Heart left ventricle (tissue), 16 donors: ENCODE results near the gene LSM14A. TPM values are rescaled to one million over a fixed set of nuclear protein-coding genes. Genes with fewer than 3 reads are reported as not detected.

Experiments
- ATAC-seq, 4 donors: fragments of 200-7000 bp; cut with Tn5 transposase; one replicate each; pipeline ENCODE4 v1.9.1; 2020 to 2022; ENCODE audit warnings: moderate library complexity in 4 of 4, mild to moderate bottlenecking in 3 of 4, moderate number of reproducible peaks in 1 of 4
- DNase-seq, 5 donors: peaks; one replicate each; pipeline ENCODE4 v3.0.0-alpha.2; 2020
- H3K27ac ChIP-seq, 12 donors: fragments of 200-600 bp; sonication (generic) in 4 of 12; one replicate each; pipeline versions ENCODE4 v1.5.0 to v1.8.0; 2016 to 2022; ENCODE audit warnings: mild to moderate bottlenecking in 2 of 12
- H3K27me3 ChIP-seq, 9 donors: fragments of 200-600 bp; sonication (generic) in 2 of 9; one replicate each; pipeline versions ENCODE4 v1.5.1 to v1.8.0; 2016 to 2022; ENCODE audit warnings: mild to moderate bottlenecking in 3 of 9
- H3K36me3 ChIP-seq, 9 donors: fragments of 200-600 bp; sonication (generic) in 2 of 9; one replicate each; pipeline versions ENCODE4 v1.5.0 to v1.8.0; 2018 to 2022; ENCODE audit warnings: mild to moderate bottlenecking in 2 of 9
- H3K4me1 ChIP-seq, 12 donors: fragments of 200-600 bp; sonication (generic) in 4 of 12; one replicate each; pipeline versions ENCODE4 v1.5.0 to v1.8.0; 2016 to 2022; ENCODE audit warnings: mild to moderate bottlenecking in 3 of 12
- H3K4me3 ChIP-seq, 12 donors: fragments of 200-600 bp; sonication (generic) in 4 of 12; one replicate each; pipeline versions ENCODE4 v1.5.0 to v1.8.0; 2017 to 2022; ENCODE audit warnings: mild to moderate bottlenecking in 9 of 12, moderate library complexity in 4 of 12
- H3K9me3 ChIP-seq, 12 donors: fragments of 200-600 bp; sonication (generic) in 4 of 12; one replicate each; pipeline versions ENCODE4 v1.5.0 to v1.8.0; 2016 to 2022; ENCODE audit warnings: mild to moderate bottlenecking in 1 of 12
- CTCF ChIP-seq, 12 donors: fragments of 200-600 bp; sonication (generic) in 4 of 12; IDR thresholded peaks; one replicate each; pipeline versions ENCODE4 v1.5.0 to v1.8.0; 2018 to 2022; ENCODE audit warnings: antibody characterized with exemption in 12 of 12, mild to moderate bottlenecking in 5 of 12
- POLR2A ChIP-seq, 2 donors: fragments of 450-650 bp; IDR thresholded peaks; one replicate each; pipeline ENCODE4 v1.6.1; 2017; ENCODE audit warnings: antibody characterized with exemption in 2 of 2, mild to moderate bottlenecking in 2 of 2, moderate library complexity in 2 of 2
- WGBS, 4 donors: extraction: QIAGEN DNeasy Blood & Tissue Kit in 2 of 4; methylation state at CpG; one replicate each; pipeline versions ENCODE4 v1.1.5 to v1.1.7; 2013 to 2018; 5-methylcytosine and 5-hydroxymethylcytosine counted together
- intact Hi-C, 10 donors: fragments of 100-400 bp; cut with DNase I; formaldehyde crosslinking; loops; one replicate each; pipeline versions ENCODE4 v1.11.1 to v1.14.2; 2022
- polyA plus RNA-seq, 2 donors: library from polyadenylated mRNA; stranded (reverse); fragments of 200-250 nt; gene quantifications; one replicate each; pipeline ENCODE4 v1.2.3, GENCODE V29; 2013
- total RNA-seq, 9 donors: library from RNA; depleted of rRNA in 2 of 9; stranded (reverse); fragments of >200 nt in 2 of 9; fragmentation: NEBNext Ultra II Directional in 3 of 9; extraction: Animal tissue kit (Norgen Biotek cat#: 25700) in 3 of 9; gene quantifications; one replicate each; pipeline versions ENCODE4 v1.1.0 to v1.2.4, GENCODE V29; 2016 to 2023
- donor health status: ischemic (EF 13 %, LVEDD 7.1; RV severe dilation, severe dysfunction).
- donor health status: healthy with polysubstance abuse.
- donor health status: DM: no; HTN: yes; CAD: no.
- donor health status: DM: no; HTN: no; CAD: no.
- donor health status: ischemic (EF 25% LVEDD 6.9; RV normal size, moderate dysfunction).
- donor health status: ischemic (EF 25% LVEDD 5.7; RV mildly dilated, moderate dysfunction).
- donor health status: healthy.
- donor health status: DM: yes; HTN: yes; CAD: no.
- donor health status: ischemic (EF 35%, LVEDD 5.7; RV mildly dilated, moderate dysfunction).
- donor health status: nonischemic (EF 11% LVEDD 7.7; RV severe dilation, severe dysfunction).
- donor health status: DM: yes; HTN: yes; CAD: no.
- donor health status: PGD.
- donor health status: ischemic (EF 29% LVEDD 5.4; RV normal size, mild dysfunction).
- donor health status: nonischemic (EF 23%, LVEDD 6.1; RV moderate dilation, normal function).

LSM14A gene
- total and polyA plus RNA-seq, 11 donors: 34.6 to 109 (median 70.5) TPM

- DNase-seq (no peak), ATAC-seq (no peak)
- TF ChIP-seq CTCF (IDR thresholded peaks at IDR 0.05): no peak
- TF ChIP-seq POLR2A (IDR thresholded peaks at IDR 0.05): no peak
- Histone ChIP-seq H3K4me3 (no peak overlapping the region), H3K27me3 (no peaks in the 10 kb centered on the region), H3K36me3 (peaks cover 0 to 78% (median 73%) of the 10 kb centered on the region in 9 donors), H3K27ac (no peak overlapping the region), H3K9me3 (no peaks in the 10 kb centered on the region), H3K4me1 (peaks cover 0 to 30% (median 11%) of the 10 kb centered on the region in 12 donors)
- intact Hi-C loops: loop anchor here in 1 of 10 donors (10.0 kb wide), 1 partner anchor 116 kb away; no protein-coding TSS in a partner anchor
- 45 to 57% (median 51%) methylated on average over 1 of the region's 1 CpG for WGBS, 4 donors
Observed at GRCh38 chr19:34228347-34228746, 56.0 kb downstream of the LSM14A start.

GRCh38 chr19:34228762-34229161 lies 56.5 kb downstream of the LSM14A start:
- no peak overlapping the region for H3K4me3 ChIP-seq
- no peaks in the 10 kb centered on the region for H3K9me3 ChIP-seq
- peaks cover 0 to 74% (median 69%) of the 10 kb centered on the region in 9 donors for H3K36me3 ChIP-seq
- 96 to 99% (median 97%) methylated on average over 3 of the region's 3 CpGs for WGBS, 4 donors
- H3K4me1 ChIP-seq: peaks cover 0 to 32% (median 13%) of the 10 kb centered on the region in 12 donors
- no peak for TF ChIP-seq POLR2A (IDR thresholded peaks at IDR 0.05)
- DNase-seq: no peak
- H3K27ac ChIP-seq: no peak overlapping the region
- no peaks in the 10 kb centered on the region for H3K27me3 ChIP-seq
- intact Hi-C loops: loop anchor here in 1 of 10 donors (10.0 kb wide), 1 partner anchor 116 kb away; no protein-coding TSS in a partner anchor
- ATAC-seq: no peak

- peaks cover 0 to 31% (median 13%) of the 10 kb centered on the region in 12 donors for H3K4me1 ChIP-seq
- no peak for DNase-seq
- no peaks in the 10 kb centered on the region for H3K9me3 ChIP-seq
- no peak overlapping the region for H3K4me3 ChIP-seq
- no peaks in the 10 kb centered on the region for H3K27me3 ChIP-seq
- ATAC-seq: no peak
- no peak for TF ChIP-seq POLR2A (IDR thresholded peaks at IDR 0.05)
- TF ChIP-seq CTCF (IDR thresholded peaks at IDR 0.05): no peak
- H3K27ac ChIP-seq: no peak overlapping the region
- peaks cover 0 to 65% (median 59%) of the 10 kb centered on the region in 9 donors for H3K36me3 ChIP-seq
- 90 to 95% (median 91%) methylated on average over 4 of the region's 4 CpGs for WGBS, 4 donors
- intact Hi-C loops: loop anchor here in 2 of 10 donors (10.0 kb wide), 1 partner anchor 115 kb away; no protein-coding TSS in a partner anchor
Observed at GRCh38 chr19:34229721-34230120, 57.4 kb downstream of the LSM14A start.

- Histone ChIP-seq H3K36me3 (peaks cover 0 to 54% (median 48%) of the 10 kb centered on the region in 9 donors), H3K4me1 (peaks cover 0 to 23% (median 13%) of the 10 kb centered on the region in 12 donors), H3K4me3 (no peak overlapping the region), H3K27ac (no peak overlapping the region), H3K27me3 (no peaks in the 10 kb centered on the region), H3K9me3 (no peaks in the 10 kb centered on the region)
- DNase-seq: no peak
- no peak for ATAC-seq
- TF ChIP-seq POLR2A (IDR thresholded peaks at IDR 0.05): no peak
- intact Hi-C loops: loop anchor here in 1 of 10 donors (10.0 kb wide), 1 partner anchor 114 kb away; no protein-coding TSS in a partner anchor
- WGBS, 4 donors: 91 to 93% (median 91%) methylated on average over 10 of the region's 10 CpGs
Observed at GRCh38 chr19:34230820-34231219, 58.5 kb downstream of the LSM14A start.

- DNase-seq: no peak
- intact Hi-C loops: loop anchor here in 1 of 10 donors (10.0 kb wide), 1 partner anchor 113 kb away; no protein-coding TSS in a partner anchor
- no peak for TF ChIP-seq CTCF (IDR thresholded peaks at IDR 0.05)
- no peak for TF ChIP-seq POLR2A (IDR thresholded peaks at IDR 0.05)
- no peak for ATAC-seq
- no peak overlapping the region for H3K4me3 ChIP-seq
- WGBS, 4 donors: 70 to 92% (median 89%) methylated on average over 4 of the region's 4 CpGs
- H3K4me1 ChIP-seq: peaks cover 0 to 23% (median 13%) of the 10 kb centered on the region in 12 donors
- H3K36me3 ChIP-seq: peaks cover 0 to 47% (median 42%) of the 10 kb centered on the region in 9 donors
- H3K9me3 ChIP-seq: no peaks in the 10 kb centered on the region
- H3K27me3 ChIP-seq: no peaks in the 10 kb centered on the region
- H3K27ac ChIP-seq: no peak overlapping the region
Observed at GRCh38 chr19:34231439-34231838, 59.1 kb downstream of the LSM14A start.
